OCI-LY7 (cell line): ENCODE results near the gene TIMM8B. TPM values are rescaled to one million over a fixed set of nuclear protein-coding genes. Genes with fewer than 3 reads are reported as not detected.
A peak's percentile ranks its signal among the peaks of the same experiment; 100 is the strongest.

Experiments
- BruUV-seq: library from RNA; stranded (reverse); fragments of 400-500 nt; replicated peaks from 2 replicates; lab custom pipeline; 2021; lab: Mats Ljungman, UMichigan
- CTCF ChIA-PET: fragments of 300-600 bp; sonication (Branson Sonifier 250); formaldehyde crosslinking; loops from one replicate; lab custom pipeline; 2022; ENCODE audit warnings: antibody characterized with exemption; ENCODE audit not compliant: unreplicated experiment; lab: Charles Lee
- POLR2A ChIA-PET: fragments of 300-600 bp; sonication (Branson Sonifier 250); formaldehyde crosslinking; loops from one replicate; lab custom pipeline; 2022; ENCODE audit warnings: antibody characterized with exemption; lab: Charles Lee
- DNase-seq: peaks from one replicate; pipeline ENCODE4 v3.0.0-alpha.2; 2015; ENCODE audit warnings: low spot score
- H2AFZ ChIP-seq: fragments of 200-600 bp; sonication (generic), shearing (Covaris generic); 2 replicates; pipeline ENCODE4 v1.6.1; 2014; ENCODE audit warnings: mild to moderate bottlenecking, antibody characterized with exemption, low read length, moderate library complexity
- H3K27ac ChIP-seq: fragments of 200-600 bp; sonication (generic); 2 replicates; pipeline ENCODE4 v1.5.1; 2014; ENCODE audit warnings: mixed run types, low read depth, mild to moderate bottlenecking, moderate library complexity, low read length, inconsistent platforms; ENCODE audit not compliant: poor library complexity, severe bottlenecking
- H3K36me3 ChIP-seq: fragments of 200-600 bp; sonication (generic); 2 replicates; pipeline ENCODE4 v1.6.1; 2014; ENCODE audit warnings: mild to moderate bottlenecking, antibody characterized with exemption, low read length, moderate library complexity, mixed read lengths; ENCODE audit not compliant: insufficient read depth
- H3K4me1 ChIP-seq: fragments of 200-600 bp; sonication (generic); 2 replicates; pipeline ENCODE4 v1.5.1; 2014; ENCODE audit warnings: mild to moderate bottlenecking, low read length; ENCODE audit not compliant: insufficient read depth, poor library complexity, severe bottlenecking
- H3K4me2 ChIP-seq: fragments of 200-600 bp; sonication (generic); 2 replicates; pipeline ENCODE4 v1.6.1; 2014; ENCODE audit warnings: mild to moderate bottlenecking, low read length
- H3K4me3 ChIP-seq: fragments of 200-600 bp; sonication (generic); 2 replicates; pipeline ENCODE4 v1.5.1; 2014; ENCODE audit warnings: mild to moderate bottlenecking, low read depth, low read length; ENCODE audit not compliant: poor library complexity, severe bottlenecking
- H3K79me2 ChIP-seq: fragments of 200-600 bp; sonication (generic); 2 replicates; pipeline ENCODE4 v1.6.1; 2016; ENCODE audit warnings: low read depth, mild to moderate bottlenecking, low read length, moderate library complexity, mixed read lengths; ENCODE audit not compliant: insufficient read depth
- H3K9me2 ChIP-seq: fragments of 200-600 bp; sonication (generic); 2 replicates; pipeline ENCODE4 v1.6.1; 2016; ENCODE audit warnings: mild to moderate bottlenecking, low read length, mixed read lengths; ENCODE audit not compliant: insufficient read depth
- H3K9me3 ChIP-seq: fragments of 200-600 bp; sonication (generic); 2 replicates; pipeline ENCODE4 v1.6.1; 2014; ENCODE audit warnings: mild to moderate bottlenecking, mixed run types, low read length, mixed read lengths
- H4K20me1 ChIP-seq: fragments of 200-600 bp; sonication (generic); 2 replicates; pipeline ENCODE4 v1.6.1; 2014; ENCODE audit warnings: mild to moderate bottlenecking, antibody characterized with exemption, low read length, moderate library complexity, mixed read lengths; ENCODE audit not compliant: insufficient read depth
- CTCF ChIP-seq: fragments of 200-600 bp; sonication (generic); conservative IDR thresholded peaks from 2 replicates; pipeline ENCODE4 v1.5.1; 2014; ENCODE audit warnings: mild to moderate bottlenecking, antibody characterized with exemption, low read length, moderate library complexity, mixed read lengths
- EZH2phosphoT487 ChIP-seq: fragments of 200-600 bp; sonication (generic); IDR thresholded peaks from 2 replicates; pipeline ENCODE4 v1.6.1; 2018; ENCODE audit warnings: low read depth, borderline replicate concordance, mild to moderate bottlenecking, mixed run types, antibody characterized with exemption, low read length, moderate library complexity, mixed read lengths
- intact Hi-C: fragments of 100-400 bp; cut with micrococcal nuclease; formaldehyde crosslinking; loops from one replicate; pipeline ENCODE4 v1.10.0; 2022; ENCODE audit not compliant: unreplicated experiment
- total RNA-seq, 2 experiments: library from RNA; depleted of rRNA in 1 of 2; stranded (reverse); fragments of >200 nt in 1 of 2; shearing (Covaris generic) in 1 of 2; gene quantifications; 2 replicates each; pipeline ENCODE4 v1.2.3, GENCODE V29; 2014 to 2022

The TIMM8B gene
- total RNA-seq, 2 experiments from 2014 or later = 58.2 to 71.3 TPM

GRCh38 chr11:112058103-112058502 is 28.5 kb downstream of the TIMM8B start:
- H3K4me2 ChIP-seq = no peak overlapping the region
- POLR2A ChIA-PET = interaction anchor here (0.8 kb wide), 1 partner anchor 14 kb away, joined by 4 read pairs; no protein-coding TSS in a partner anchor
- H3K4me3 ChIP-seq = no peak overlapping the region
- no peak overlapping the region for H2AFZ ChIP-seq
- no peak overlapping the region for H3K27ac ChIP-seq
- CTCF ChIA-PET = no interaction called here
- H3K9me2 ChIP-seq = no peaks in the 10 kb centered on the region
- H4K20me1 ChIP-seq = no peaks in the 10 kb centered on the region
- no TSS peak for BruUV-seq
- H3K4me1 ChIP-seq = no peaks in the 10 kb centered on the region
- TF ChIP-seq CTCF (no peak), EZH2phosphoT487 (no peak)
- peaks cover 86% of the 10 kb centered on the region for H3K36me3 ChIP-seq
- H3K79me2 ChIP-seq = no peaks in the 10 kb centered on the region
- H3K9me3 ChIP-seq = no peaks in the 10 kb centered on the region
- no peak for DNase-seq
- intact Hi-C loops = no loop called here

GRCh38 chr11:112057170-112057569 is 29.4 kb downstream of the TIMM8B start:
- intact Hi-C loops = no loop called here
- TF ChIP-seq CTCF (no peak), EZH2phosphoT487 (no peak)
- TSS peak; percentile 31 for BruUV-seq
- Histone ChIP-seq H2AFZ (no peak overlapping the region), H3K9me3 (no peaks in the 10 kb centered on the region), H3K4me2 (no peak overlapping the region), H4K20me1 (no peaks in the 10 kb centered on the region), H3K79me2 (no peaks in the 10 kb centered on the region), H3K4me1 (peaks cover 4% of the 10 kb centered on the region), H3K27ac (no peak overlapping the region), H3K4me3 (no peak overlapping the region), H3K36me3 (peaks cover 86% of the 10 kb centered on the region), H3K9me2 (no peaks in the 10 kb centered on the region)
- DNase-seq = no peak
- ChIA-PET CTCF (no interaction called here), POLR2A (interaction anchor here (0.6 kb wide), 2 partner anchors 15 to 105 kb away, joined by 3 to 4 read pairs; no protein-coding TSS in a partner anchor)

DNA sequence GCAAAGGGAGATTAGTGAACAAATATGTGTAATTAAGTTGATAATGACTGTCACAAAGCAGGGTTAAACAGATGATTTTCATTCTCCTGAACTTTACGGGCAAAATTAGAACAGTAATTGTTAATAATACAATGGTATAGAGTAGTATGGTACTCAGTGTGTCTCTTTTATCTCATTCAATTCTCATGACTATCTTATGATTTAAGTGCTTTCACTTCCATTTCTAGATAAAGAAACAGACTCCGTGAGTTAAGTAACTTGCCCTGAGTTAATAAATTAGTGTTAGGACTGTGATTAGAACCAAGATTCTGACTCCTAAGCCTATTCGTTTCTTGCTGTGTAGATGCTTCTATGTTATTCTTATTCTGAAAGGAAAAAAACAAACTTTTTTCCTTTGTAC is 34.8 kb downstream of the TIMM8B start:
- BruUV-seq = no TSS peak
- no peaks in the 10 kb centered on the region for H3K9me2 ChIP-seq
- POLR2A ChIA-PET = interaction anchor here (1.0 to 1.7 kb wide), 3 partner anchors 8 to 125 kb away, joined by 4 to 6 read pairs (median 4); no protein-coding TSS in a partner anchor
- no peaks in the 10 kb centered on the region for H4K20me1 ChIP-seq
- H3K36me3 ChIP-seq = peaks cover 91% of the 10 kb centered on the region
- intact Hi-C loops = loop anchor here (2.0 kb wide), 1 partner anchor 27 kb away; the partner anchor contains the start of gene DLAT
- H3K4me2 ChIP-seq = peak overlapping the region; percentile 59
- peaks cover 6% of the 10 kb centered on the region; the same call in 1 of the 2 replicates for H3K9me3 ChIP-seq
- H2AFZ ChIP-seq = no peak overlapping the region
- peak overlapping the region; percentile 79 for H3K27ac ChIP-seq
- TF ChIP-seq CTCF = no peak
- TF ChIP-seq EZH2phosphoT487 = no peak
- peaks cover 47% of the 10 kb centered on the region for H3K4me1 ChIP-seq
- CTCF ChIA-PET = no interaction called here
- DNase-seq = no peak
- peak overlapping the region; percentile 55 for H3K4me3 ChIP-seq
- H3K79me2 ChIP-seq = peaks cover 26% of the 10 kb centered on the region
